Hepatocyte (in vitro differentiated cells): ENCODE data around the gene PSMD1.

Experiments used
- CTCF ChIP-seq: fragments of 200-600 bp; sonication (generic); IDR thresholded peaks from 2 replicates; pipeline ENCODE4 v1.5.1; 2016; ENCODE audit warnings: antibody characterized with exemption, mild to moderate bottlenecking; ENCODE audit not compliant: poor library complexity
- EZH2 ChIP-seq: fragments of 200-600 bp; sonication (generic); IDR thresholded peaks from 2 replicates; pipeline ENCODE4 v1.6.1; 2016; ENCODE audit warnings: antibody characterized with exemption, mild to moderate bottlenecking, borderline replicate concordance

DNA sequence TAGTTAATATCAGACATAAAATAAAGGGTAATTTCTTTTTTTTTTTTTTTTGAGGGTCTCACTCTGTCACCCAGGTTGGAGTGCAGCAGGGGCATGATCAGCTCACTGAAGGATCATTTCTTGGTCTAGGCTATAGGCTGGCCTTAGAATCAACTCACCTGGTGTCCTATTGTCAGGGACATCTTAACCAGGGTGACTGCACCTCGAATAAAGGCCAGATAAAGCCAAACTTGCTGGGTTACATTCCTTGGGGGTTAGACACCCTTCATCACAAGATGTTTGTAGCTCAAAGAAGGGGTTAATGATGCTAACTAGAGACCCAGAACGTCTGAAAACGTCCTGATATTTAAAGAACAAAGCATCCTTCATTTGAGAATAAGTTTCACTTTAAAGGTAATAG lies 42.8 kb upstream of the PSMD1 start:
- TF ChIP-seq CTCF (no peak), EZH2 (no peak)
